ENCODE results near the gene SGPL1.

SGPL1 gene

GRCh38 chr10:70886921-70887665 lies 71.3 kb downstream of the SGPL1 start:
- no peak for DNase-seq

GRCh38 chr10:70887804-70888800 lies 72.4 kb downstream of the SGPL1 start, which contains the start of gene PCBD1:
TSS of gene PCBD1 (minus strand) at chr10:70888565. CDS start at chr10:70888533, 32 bp downstream.
- DNase-seq: peak; percentile 60

GRCh38 chr10:70889291-70889690 lies 73.5 kb downstream of the SGPL1 start:
- no peak for DNase-seq

- no peak for DNase-seq
These were observed 75.2 kb downstream of the SGPL1 start for GRCh38 chr10:70890917-70891431.

GRCh38 chr10:70891627-70892026 lies 75.9 kb downstream of the SGPL1 start:
- DNase-seq: no peak

- DNase-seq: no peak
These were observed 76.9 kb downstream of the SGPL1 start for GRCh38 chr10:70892631-70893030.

- no peak for DNase-seq
These were observed 77.7 kb downstream of the SGPL1 start for GRCh38 chr10:70893227-70894006.

GRCh38 chr10:70894416-70894815 lies 78.7 kb downstream of the SGPL1 start:
- no peak for DNase-seq

- no peak for DNase-seq
These were observed 80.8 kb downstream of the SGPL1 start for GRCh38 chr10:70896551-70896950.

- no peak for DNase-seq
These were observed 82.9 kb downstream of the SGPL1 start for GRCh38 chr10:70898687-70899086.

GRCh38 chr10:70899096-70899495 lies 83.3 kb downstream of the SGPL1 start:
- DNase-seq: no peak

GRCh38 chr10:70901276-70901878 lies 85.6 kb downstream of the SGPL1 start:
- no peak for DNase-seq

- DNase-seq: no peak
These were observed 87.0 kb downstream of the SGPL1 start for GRCh38 chr10:70902661-70903261.

GRCh38 chr10:70903262-70903921 lies 87.6 kb downstream of the SGPL1 start:
- peak; percentile 24 for DNase-seq

GRCh38 chr10:70905071-70906021 lies 89.6 kb downstream of the SGPL1 start:
- DNase-seq: no peak

- no peak for DNase-seq
These were observed 90.5 kb downstream of the SGPL1 start for GRCh38 chr10:70906031-70906783.

GRCh38 chr10:70906953-70907636 lies 91.3 kb downstream of the SGPL1 start:
- DNase-seq: no peak

GRCh38 chr10:70907637-70908405 lies 92.1 kb downstream of the SGPL1 start:
- DNase-seq: no peak

Measured in stimulated activated CD4-positive, alpha-beta T cell treated with anti-CD3 and anti-CD28 coated beads, Interleukin-4, amount 100 ng/mL, for 24 hours (primary cell).